ENCODE measurements around the gene SDC3.

- TF ChIP-seq CTCF (conservative IDR thresholded peaks at IDR 0.05) (no peak), EZH2 (IDR thresholded peaks at IDR 0.05; ENCODE audit: low read depth) (no peak)
Observed at GRCh38 chr1:30851286-30851685, 57.3 kb downstream of the SDC3 start.

Data from PC-9 (cell line).